ENCODE results near the gene UBE2E2. TPM values are rescaled to one million over a fixed set of nuclear protein-coding genes. Genes with fewer than 3 reads are reported as not detected.

Gene UBE2E2
- total RNA-seq, 4 donors from 2014 or later, result 3.1 to 58.5 (median 25.0) TPM

GRCh38 chr3:23553353-23553752 lies 350.2 kb downstream of the UBE2E2 start:
- no peak overlapping the region for H3K27ac ChIP-seq
- no peaks in the 10 kb centered on the region for H3K4me1 ChIP-seq
- no peaks in the 10 kb centered on the region for H3K27me3 ChIP-seq
- DNase-seq, result no peak
- TF ChIP-seq, protein P1, sequence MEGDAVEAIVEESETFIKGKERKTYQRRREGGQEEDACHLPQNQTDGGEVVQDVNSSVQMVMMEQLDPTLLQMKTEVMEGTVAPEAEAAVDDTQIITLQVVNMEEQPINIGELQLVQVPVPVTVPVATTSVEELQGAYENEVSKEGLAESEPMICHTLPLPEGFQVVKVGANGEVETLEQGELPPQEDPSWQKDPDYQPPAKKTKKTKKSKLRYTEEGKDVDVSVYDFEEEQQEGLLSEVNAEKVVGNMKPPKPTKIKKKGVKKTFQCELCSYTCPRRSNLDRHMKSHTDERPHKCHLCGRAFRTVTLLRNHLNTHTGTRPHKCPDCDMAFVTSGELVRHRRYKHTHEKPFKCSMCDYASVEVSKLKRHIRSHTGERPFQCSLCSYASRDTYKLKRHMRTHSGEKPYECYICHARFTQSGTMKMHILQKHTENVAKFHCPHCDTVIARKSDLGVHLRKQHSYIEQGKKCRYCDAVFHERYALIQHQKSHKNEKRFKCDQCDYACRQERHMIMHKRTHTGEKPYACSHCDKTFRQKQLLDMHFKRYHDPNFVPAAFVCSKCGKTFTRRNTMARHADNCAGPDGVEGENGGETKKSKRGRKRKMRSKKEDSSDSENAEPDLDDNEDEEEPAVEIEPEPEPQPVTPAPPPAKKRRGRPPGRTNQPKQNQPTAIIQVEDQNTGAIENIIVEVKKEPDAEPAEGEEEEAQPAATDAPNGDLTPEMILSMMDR (IDR thresholded peaks at IDR 0.05), result no peak
- TF ChIP-seq POLR2A (IDR thresholded peaks at IDR 0.05), result no peak
- intact Hi-C loops (cut with DNase I; ENCODE audit: low total_unique reads), result no loop called here
- no peak overlapping the region for H3K4me3 ChIP-seq
- H3K36me3 ChIP-seq, result no peaks in the 10 kb centered on the region
- H3K9me3 ChIP-seq, result no peaks in the 10 kb centered on the region

DNA sequence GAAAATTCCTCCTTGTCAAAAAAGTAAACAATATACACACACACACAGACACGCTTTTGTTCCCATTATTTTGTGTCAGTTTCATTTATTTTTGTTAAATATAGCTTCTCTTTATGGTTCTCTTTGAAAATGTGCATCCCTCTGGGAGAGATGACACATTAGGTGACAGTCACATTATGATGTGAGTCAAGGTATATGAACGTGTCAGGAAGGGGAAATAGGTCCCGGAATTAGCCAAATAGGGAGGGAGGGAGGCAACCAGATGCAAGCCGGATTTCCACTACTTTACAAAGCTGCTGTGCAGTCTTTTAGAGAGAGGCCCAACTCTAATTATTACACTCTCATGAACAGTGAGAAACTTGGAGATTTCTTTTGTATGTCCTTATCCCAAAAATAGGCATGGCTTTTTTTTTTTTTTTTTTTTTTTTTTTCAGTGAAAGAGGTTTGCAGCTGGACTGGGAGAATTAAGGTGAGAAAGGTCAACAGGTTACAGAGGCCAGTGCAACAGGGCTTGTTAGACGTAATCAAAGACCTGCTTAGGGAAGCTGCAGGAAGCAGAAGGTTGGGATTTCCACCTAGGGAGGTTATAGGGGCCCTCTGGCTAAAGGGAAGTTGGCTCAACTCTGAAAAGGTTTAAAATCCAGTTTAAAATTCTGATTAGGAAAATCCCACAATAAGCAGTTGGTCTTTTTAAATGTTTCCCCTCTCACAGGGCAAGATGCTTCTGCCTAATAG lies 362.1 kb downstream of the UBE2E2 start:
- no peaks in the 10 kb centered on the region for H3K4me1 ChIP-seq
- intact Hi-C loops (cut with DNase I; ENCODE audit: low total_unique reads), result no loop called here

GRCh38 chr3:23566499-23566898 lies 363.4 kb downstream of the UBE2E2 start:
- Histone ChIP-seq H3K4me1 (no peaks in the 10 kb centered on the region), H3K27me3 (no peaks in the 10 kb centered on the region), H3K4me3 (no peak overlapping the region), H3K36me3 (no peaks in the 10 kb centered on the region), H3K27ac (no peak overlapping the region), H3K9me3 (no peaks in the 10 kb centered on the region)
- no peak for TF ChIP-seq POLR2A (IDR thresholded peaks at IDR 0.05)
- TF ChIP-seq, protein P1 (IDR thresholded peaks at IDR 0.05), result no peak
- intact Hi-C loops (cut with DNase I; ENCODE audit: low total_unique reads), result no loop called here
- no peak for DNase-seq

More for the DNA sequence above, 362.1 kb downstream of the UBE2E2 start:
- no peaks in the 10 kb centered on the region for H3K36me3 ChIP-seq
- no peak overlapping the region for H3K4me3 ChIP-seq
- no peak overlapping the region for H3K27ac ChIP-seq
- H3K9me3 ChIP-seq, result no peaks in the 10 kb centered on the region
- no peak for DNase-seq
- no peak for TF ChIP-seq POLR2A (IDR thresholded peaks at IDR 0.05)
- TF ChIP-seq, protein P1 (IDR thresholded peaks at IDR 0.05), result no peak
- H3K27me3 ChIP-seq, result no peaks in the 10 kb centered on the region

GRCh38 chr3:23567917-23568316 lies 364.8 kb downstream of the UBE2E2 start:
- Histone ChIP-seq H3K4me3 (no peak overlapping the region), H3K27me3 (no peaks in the 10 kb centered on the region), H3K27ac (no peak overlapping the region), H3K36me3 (no peaks in the 10 kb centered on the region), H3K9me3 (no peaks in the 10 kb centered on the region), H3K4me1 (no peaks in the 10 kb centered on the region)
- no peak for DNase-seq
- no peak for TF ChIP-seq POLR2A (IDR thresholded peaks at IDR 0.05)
- intact Hi-C loops (cut with DNase I; ENCODE audit: low total_unique reads), result no loop called here

DNA sequence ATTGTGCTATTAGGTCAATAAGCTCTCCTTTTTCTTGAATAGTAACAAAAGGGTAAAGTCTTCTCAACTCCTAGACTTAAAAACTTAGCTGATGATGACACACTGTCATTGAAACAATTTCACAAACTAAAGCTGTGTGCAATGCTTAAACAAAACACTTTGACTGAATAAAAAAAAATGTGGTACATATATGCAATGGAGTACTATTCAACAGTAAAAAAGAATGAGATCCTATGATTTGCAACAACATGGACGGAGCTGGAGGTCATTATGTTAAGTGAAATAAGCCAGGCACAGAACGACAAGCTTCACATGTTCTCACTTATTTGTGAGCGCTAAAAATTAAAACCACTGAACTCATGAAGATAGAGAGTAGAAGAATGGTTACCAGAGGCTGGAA lies 370.7 kb downstream of the UBE2E2 start:
- Histone ChIP-seq H3K4me1 (no peaks in the 10 kb centered on the region), H3K9me3 (no peaks in the 10 kb centered on the region), H3K4me3 (no peak overlapping the region), H3K27ac (no peak overlapping the region), H3K36me3 (no peaks in the 10 kb centered on the region), H3K27me3 (no peaks in the 10 kb centered on the region)
- no peak for TF ChIP-seq POLR2A (IDR thresholded peaks at IDR 0.05)
- TF ChIP-seq, protein P1 (IDR thresholded peaks at IDR 0.05), result no peak
- no peak for DNase-seq
- intact Hi-C loops (cut with DNase I; ENCODE audit: low total_unique reads), result no loop called here
